HepG2 (cell line): ENCODE results near the gene TBX18. TPM values are rescaled to one million over a fixed set of nuclear protein-coding genes. Genes with fewer than 3 reads are reported as not detected.

ENCODE experiments used
- ATAC-seq: fragments of 200-7000 bp; cut with Tn5 transposase; 3 replicates; pipeline ENCODE4 v1.9.1; 2020; ENCODE audit warnings: mild to moderate bottlenecking, moderate library complexity
- BruUV-seq: library from RNA; stranded (reverse); fragments of 400-500 nt; replicated peaks from 2 replicates; lab custom pipeline; 2021; lab: Mats Ljungman, UMichigan
- CTCF ChIA-PET: fragments of 300-600 bp; formaldehyde crosslinking; extraction: SDS; loops from one replicate; lab custom pipeline; 2021; ENCODE audit warnings: low total read pairs, inconsistent platforms, low intra/inter-chr PET ratio; lab: Yijun Ruan, JAX
- POLR2A ChIA-PET: fragments of 350-600 bp; sonication (Branson Sonifier 250); formaldehyde crosslinking; loops from one replicate; lab custom pipeline; 2020; ENCODE audit warnings: antibody characterized with exemption, inconsistent platforms; lab: Yijun Ruan, JAX
- DNase-seq: peaks from one replicate; pipeline ENCODE4 v3.0.0-alpha.2; 2015; ENCODE audit warnings: low spot score
- FAIRE-seq: peaks from 3 replicates; lab custom pipeline; 2011; peaks lifted over from hg19 to GRCh38; lab: Jason Lieb, UNC
- H2AFZ ChIP-seq: one replicate; pipeline ENCODE4 v1.6.1; 2011; ENCODE audit warnings: low read length, inconsistent platforms
- H3K27ac ChIP-seq: fragments of 300-600 bp; 3 replicates; pipeline ENCODE4 v1.8.0; 2011; ENCODE audit warnings: mixed run types, mild to moderate bottlenecking, mixed read lengths, low read length, inconsistent platforms; ENCODE audit not compliant: insufficient read depth; ENCODE audit errors: extremely low read length
- H3K27me3 ChIP-seq, 2 experiments: fragments of 200-600 bp in 1 of 2; 2 replicates in 1 of 2; 3 replicates in 1 of 2; pipeline versions ENCODE4 v1.6.0 to v1.8.0; 2011; ENCODE audit warnings: low read length in 2 of 2, mild to moderate bottlenecking in 2 of 2, moderate library complexity in 2 of 2, inconsistent platforms in 1 of 2; ENCODE audit not compliant: insufficient read depth in 2 of 2, control insufficient read depth in 1 of 2
- H3K36me3 ChIP-seq, 2 experiments: fragments of 200-600 bp in 1 of 2; replicated peaks in 1 of 2; 2 replicates in 1 of 2; 3 replicates in 1 of 2; pipeline versions ENCODE4 v1.5.1 to v1.8.0; 2011; ENCODE audit warnings: low read length in 2 of 2, inconsistent platforms in 1 of 2; ENCODE audit not compliant: insufficient read depth in 2 of 2, control insufficient read depth in 1 of 2
- H3K4me1 ChIP-seq: 2 replicates; pipeline ENCODE4 v1.5.1; 2012; ENCODE audit warnings: low read length, inconsistent platforms; ENCODE audit not compliant: insufficient read depth
- H3K4me2 ChIP-seq: 2 replicates; pipeline ENCODE4 v1.6.0; 2011; ENCODE audit warnings: low read depth, low read length, inconsistent platforms
- H3K4me3 ChIP-seq, 3 experiments: fragments of 200-600 bp in 1 of 3; sonication (generic), shearing (Covaris generic) in 1 of 3; replicated peaks in 1 of 3; 2 replicates each; pipeline ENCODE4 v1.5.1; 2011 to 2016; ENCODE audit warnings: low read length in 3 of 3, inconsistent platforms in 2 of 3, low read depth in 2 of 3, mild to moderate bottlenecking in 2 of 3, control low read depth in 1 of 3, mixed read lengths in 1 of 3; ENCODE audit not compliant: insufficient read depth in 1 of 3
- H3K79me2 ChIP-seq: one replicate; pipeline ENCODE4 v1.6.1; 2011; ENCODE audit warnings: low read length, inconsistent platforms; ENCODE audit not compliant: insufficient read depth
- H3K9ac ChIP-seq: 2 replicates; pipeline ENCODE4 v1.6.0; 2011; ENCODE audit warnings: mild to moderate bottlenecking, low read depth, low read length, inconsistent platforms; ENCODE audit not compliant: insufficient read depth
- H3K9me3 ChIP-seq: 2 replicates; pipeline ENCODE4 v1.5.1; 2012; ENCODE audit warnings: mild to moderate bottlenecking, low read length
- H4K20me1 ChIP-seq: 2 replicates; pipeline ENCODE4 v1.6.0; 2011; ENCODE audit warnings: inconsistent platforms, mild to moderate bottlenecking, low read length, moderate library complexity; ENCODE audit not compliant: insufficient read depth
- AGO1 ChIP-seq: fragments of 200-400 bp; formaldehyde crosslinking; IDR thresholded peaks from 2 replicates; pipeline ENCODE4 v1.6.1; 2017; ENCODE audit warnings: mild to moderate bottlenecking, low read depth, low read length, moderate library complexity; ENCODE audit not compliant: poor library complexity, severe bottlenecking
- KAT8 ChIP-seq: IDR thresholded peaks from 2 replicates; pipeline ENCODE4 v1.6.1; 2016; ENCODE audit warnings: missing genetic modification reagents, missing compliant biosample characterization
- RFXAP ChIP-seq: sonication (generic); formaldehyde crosslinking; IDR thresholded peaks from 2 replicates; pipeline ENCODE4 v1.4.0; 2020; ENCODE audit warnings: missing genetic modification reagents, borderline replicate concordance
- SP1 ChIP-seq, 2 experiments: fragments of 450-650 bp in 1 of 2; sonication (generic) in 1 of 2; formaldehyde crosslinking in 1 of 2; IDR thresholded peaks; 2 replicates each; pipeline versions ENCODE4 v1.4.0 to v1.6.1; 2016 to 2020; ENCODE audit warnings: missing genetic modification reagents in 1 of 2
- ZKSCAN8 ChIP-seq: IDR thresholded peaks from 2 replicates; pipeline ENCODE4 v1.6.1; 2016; ENCODE audit warnings: borderline replicate concordance, missing genetic modification reagents, missing compliant biosample characterization
- ZNF816 ChIP-seq: sonication (generic); formaldehyde crosslinking; IDR thresholded peaks from 2 replicates; pipeline ENCODE4 v1.8.0; 2022; ENCODE audit warnings: missing genetic modification reagents, mild to moderate bottlenecking, borderline replicate concordance
- WGBS: methylation state at CpG from one replicate; pipeline ENCODE4 v1.1.6; 2017; ENCODE audit warnings: low lambda C conversion rate; 5-methylcytosine and 5-hydroxymethylcytosine counted together
- in situ Hi-C: cut with HindIII; loops from 2 replicates; pipeline ENCODE4 v1.10.0; 2017; ENCODE audit warnings: low pct_unique_long_range_greater_than_20kb; ENCODE audit not compliant: extremely low pct_ligation_motif_present
- intact Hi-C: fragments of 100-400 bp; cut with micrococcal nuclease; formaldehyde crosslinking; loops from one replicate; pipeline ENCODE4 v1.10.0; 2022; ENCODE audit not compliant: unreplicated experiment
- polyA plus RNA-seq, 8 experiments: library from polyadenylated mRNA; depleted of rRNA in 3 of 8; stranded (reverse) in 7 of 8; unstranded in 1 of 8; fragments of >200 nt; fragmentation: Illumina TruSeq in 4 of 8; extraction: Trizol in 4 of 8; gene quantifications; 2 replicates each; pipeline versions ENCODE4 v1.2.1 to v1.2.3, GENCODE V29; 2011 to 2016; ENCODE audit warnings: low read depth in 4 of 8, missing spikeins in 1 of 8, mixed read lengths in 1 of 8; ENCODE audit not compliant: insufficient read depth in 1 of 8
- total RNA-seq, 5 experiments: library from RNA; depleted of rRNA; stranded (reverse); fragments of >200 nt; fragmentation: Illumina TruSeq; extraction: Trizol; gene quantifications; 2 replicates each; pipeline ENCODE4 v1.2.3, GENCODE V29; 2016; ENCODE audit warnings: low read depth in 1 of 5
- TF ChIP-seq, protein P1 (sequence below): sonication (generic); formaldehyde crosslinking; IDR thresholded peaks from 2 replicates; pipeline ENCODE4 v1.8.0; 2022; ENCODE audit warnings: mild to moderate bottlenecking, missing genetic modification reagents
- TF ChIP-seq, protein P2 (sequence below): sonication (generic); formaldehyde crosslinking; IDR thresholded peaks from 2 replicates; pipeline ENCODE4 v1.4.0; 2020; ENCODE audit warnings: missing genetic modification reagents
- TF ChIP-seq, protein P3 (sequence below): sonication (generic); formaldehyde crosslinking; IDR thresholded peaks from 2 replicates; pipeline ENCODE4 v1.5.0; 2020; ENCODE audit warnings: missing genetic modification reagents

TBX18 gene
- total and polyA plus RNA-seq, 2 of the 13 experiments (the other 11 are each of a cell fraction or from before 2014, with no cell fraction given) = not detected

DNA sequence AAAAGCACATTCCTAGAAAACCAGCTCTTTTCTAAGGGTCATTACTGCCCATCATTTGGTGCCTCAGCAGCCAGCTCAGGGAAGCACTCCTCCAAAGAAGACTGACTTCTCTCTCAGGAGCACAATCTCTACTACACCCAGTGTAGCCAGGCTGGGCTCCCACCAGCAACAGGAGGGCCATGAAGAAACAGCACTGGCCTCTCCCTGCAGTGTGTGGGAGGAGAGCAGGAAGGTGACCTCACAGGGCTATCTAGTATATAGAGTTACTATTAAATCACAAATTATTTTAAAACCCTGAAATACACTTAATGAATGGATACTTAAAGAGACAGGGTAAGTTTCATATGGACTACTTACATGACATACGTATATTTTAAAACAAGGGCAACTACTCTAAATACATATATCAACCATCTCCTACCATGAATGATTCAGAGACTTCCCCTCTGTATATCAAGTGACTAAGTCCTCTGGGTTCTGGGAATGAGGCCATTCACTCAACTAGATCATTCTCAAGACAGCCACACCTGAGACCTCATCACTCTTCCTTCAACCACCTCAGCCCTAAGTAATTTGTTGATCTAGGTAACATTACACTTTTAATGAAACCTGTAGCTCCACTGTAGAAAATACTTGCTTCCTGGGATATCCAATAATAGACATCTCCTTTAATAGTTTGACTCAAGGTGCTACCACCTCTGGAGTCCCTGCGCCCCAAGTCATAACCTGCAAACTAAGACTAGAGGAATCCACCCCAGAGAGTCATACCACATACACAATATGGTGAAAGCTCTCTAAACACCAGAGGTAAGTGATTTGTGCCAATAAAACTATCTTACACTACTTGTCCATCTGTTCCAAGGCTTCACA, 25.2 kb downstream of the TBX18 start:
- no peak for ATAC-seq
- CTCF ChIA-PET = no interaction called here
- no TSS peak for BruUV-seq
- Histone ChIP-seq H3K27ac (no peak overlapping the region), H3K4me1 (no peaks in the 10 kb centered on the region), H3K9ac (no peak overlapping the region), H3K4me3 (no peak overlapping the region), H3K4me2 (no peak overlapping the region), H3K79me2 (no peaks in the 10 kb centered on the region), H3K27me3 (no peaks in the 10 kb centered on the region), H4K20me1 (no peaks in the 10 kb centered on the region), H3K36me3 (no peaks in the 10 kb centered on the region), H2AFZ (no peak overlapping the region), H3K9me3 (no peaks in the 10 kb centered on the region)
- in situ Hi-C loops (no loop called here), intact Hi-C loops (no loop called here)
- no peak for TF ChIP-seq SP1 (IDR thresholded peaks at IDR 0.05)
- TF ChIP-seq SP1 (CRISPR knock-in tag; IDR thresholded peaks at IDR 0.05) = no peak
- TF ChIP-seq, protein P1, sequence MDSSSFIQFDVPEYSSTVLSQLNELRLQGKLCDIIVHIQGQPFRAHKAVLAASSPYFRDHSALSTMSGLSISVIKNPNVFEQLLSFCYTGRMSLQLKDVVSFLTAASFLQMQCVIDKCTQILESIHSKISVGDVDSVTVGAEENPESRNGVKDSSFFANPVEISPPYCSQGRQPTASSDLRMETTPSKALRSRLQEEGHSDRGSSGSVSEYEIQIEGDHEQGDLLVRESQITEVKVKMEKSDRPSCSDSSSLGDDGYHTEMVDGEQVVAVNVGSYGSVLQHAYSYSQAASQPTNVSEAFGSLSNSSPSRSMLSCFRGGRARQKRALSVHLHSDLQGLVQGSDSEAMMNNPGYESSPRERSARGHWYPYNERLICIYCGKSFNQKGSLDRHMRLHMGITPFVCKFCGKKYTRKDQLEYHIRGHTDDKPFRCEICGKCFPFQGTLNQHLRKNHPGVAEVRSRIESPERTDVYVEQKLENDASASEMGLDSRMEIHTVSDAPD (CRISPR knock-in tag) = no peak
- no peak for TF ChIP-seq KAT8 (CRISPR knock-in tag)
- no peak for TF ChIP-seq RFXAP
- TF ChIP-seq, protein P2, sequence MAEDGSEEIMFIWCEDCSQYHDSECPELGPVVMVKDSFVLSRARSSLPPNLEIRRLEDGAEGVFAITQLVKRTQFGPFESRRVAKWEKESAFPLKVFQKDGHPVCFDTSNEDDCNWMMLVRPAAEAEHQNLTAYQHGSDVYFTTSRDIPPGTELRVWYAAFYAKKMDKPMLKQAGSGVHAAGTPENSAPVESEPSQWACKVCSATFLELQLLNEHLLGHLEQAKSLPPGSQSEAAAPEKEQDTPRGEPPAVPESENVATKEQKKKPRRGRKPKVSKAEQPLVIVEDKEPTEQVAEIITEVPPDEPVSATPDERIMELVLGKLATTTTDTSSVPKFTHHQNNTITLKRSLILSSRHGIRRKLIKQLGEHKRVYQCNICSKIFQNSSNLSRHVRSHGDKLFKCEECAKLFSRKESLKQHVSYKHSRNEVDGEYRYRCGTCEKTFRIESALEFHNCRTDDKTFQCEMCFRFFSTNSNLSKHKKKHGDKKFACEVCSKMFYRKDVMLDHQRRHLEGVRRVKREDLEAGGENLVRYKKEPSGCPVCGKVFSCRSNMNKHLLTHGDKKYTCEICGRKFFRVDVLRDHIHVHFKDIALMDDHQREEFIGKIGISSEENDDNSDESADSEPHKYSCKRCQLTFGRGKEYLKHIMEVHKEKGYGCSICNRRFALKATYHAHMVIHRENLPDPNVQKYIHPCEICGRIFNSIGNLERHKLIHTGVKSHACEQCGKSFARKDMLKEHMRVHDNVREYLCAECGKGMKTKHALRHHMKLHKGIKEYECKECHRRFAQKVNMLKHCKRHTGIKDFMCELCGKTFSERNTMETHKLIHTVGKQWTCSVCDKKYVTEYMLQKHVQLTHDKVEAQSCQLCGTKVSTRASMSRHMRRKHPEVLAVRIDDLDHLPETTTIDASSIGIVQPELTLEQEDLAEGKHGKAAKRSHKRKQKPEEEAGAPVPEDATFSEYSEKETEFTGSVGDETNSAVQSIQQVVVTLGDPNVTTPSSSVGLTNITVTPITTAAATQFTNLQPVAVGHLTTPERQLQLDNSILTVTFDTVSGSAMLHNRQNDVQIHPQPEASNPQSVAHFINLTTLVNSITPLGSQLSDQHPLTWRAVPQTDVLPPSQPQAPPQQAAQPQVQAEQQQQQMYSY = no peak
- TF ChIP-seq ZNF816 (CRISPR knock-in tag) = no peak
- no peak for TF ChIP-seq ZKSCAN8 (CRISPR knock-in tag)
- no peak for TF ChIP-seq AGO1
- TF ChIP-seq, protein P3, sequence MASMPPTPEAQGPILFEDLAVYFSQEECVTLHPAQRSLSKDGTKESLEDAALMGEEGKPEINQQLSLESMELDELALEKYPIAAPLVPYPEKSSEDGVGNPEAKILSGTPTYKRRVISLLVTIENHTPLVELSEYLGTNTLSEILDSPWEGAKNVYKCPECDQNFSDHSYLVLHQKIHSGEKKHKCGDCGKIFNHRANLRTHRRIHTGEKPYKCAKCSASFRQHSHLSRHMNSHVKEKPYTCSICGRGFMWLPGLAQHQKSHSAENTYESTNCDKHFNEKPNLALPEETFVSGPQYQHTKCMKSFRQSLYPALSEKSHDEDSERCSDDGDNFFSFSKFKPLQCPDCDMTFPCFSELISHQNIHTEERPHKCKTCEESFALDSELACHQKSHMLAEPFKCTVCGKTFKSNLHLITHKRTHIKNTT (CRISPR knock-in tag) = no peak
- FAIRE-seq = no peak
- DNase-seq = no peak
- POLR2A ChIA-PET = no interaction called here
- 4% methylated on average over 2 of the region's 2 CpGs for WGBS
